Stimulated activated CD4-positive, alpha-beta T cell treated with anti-CD3 and anti-CD28 coated beads, Interleukin-2, amount 100 ng/mL, for 24 hours (primary cell): ENCODE measurements around the gene STK4.
"Not testable (repeated sequence)": the region's sequence is repeated elsewhere in the genome, so short reads cannot be mapped to it uniquely, and the experiment has no call there.

Experiments
- DNase-seq, 2 donors: peaks; one replicate each; pipeline ENCODE4 v3.0.0-alpha.2; 2020

The STK4 gene

DNA sequence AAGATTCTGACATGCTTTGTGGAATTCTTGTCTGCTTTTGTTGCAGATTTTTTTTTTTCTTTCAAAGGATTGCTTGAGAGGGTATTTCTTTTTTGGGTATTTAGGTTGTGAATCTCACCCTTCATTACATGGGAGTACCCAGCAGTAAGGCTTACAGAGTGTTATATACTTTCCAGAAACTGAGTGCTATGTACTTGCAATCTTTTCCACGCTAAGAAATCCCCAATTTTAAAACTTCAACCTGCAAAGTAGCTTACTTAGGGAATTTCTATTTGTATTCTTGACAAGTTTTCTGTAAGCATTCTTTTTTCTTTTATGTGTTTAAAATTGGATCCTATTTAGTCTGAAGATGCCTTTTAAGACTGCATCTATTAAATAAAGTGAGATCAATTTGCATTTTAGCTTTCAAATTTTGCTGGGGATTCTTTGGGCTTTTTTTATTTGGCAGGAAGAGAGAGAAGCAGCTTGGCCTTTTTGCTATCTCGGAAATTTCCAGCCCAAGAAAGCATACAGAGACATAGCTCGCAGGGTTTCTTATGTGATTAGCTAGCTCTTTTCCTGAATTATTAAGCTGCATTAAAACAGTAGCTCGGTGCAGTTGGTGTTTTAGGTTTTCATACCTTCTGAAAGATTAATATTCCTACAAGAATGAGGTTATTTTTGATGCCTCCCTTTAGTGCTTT, 92.0 kb downstream of the STK4 start:
- DNase-seq, result no peak

DNA sequence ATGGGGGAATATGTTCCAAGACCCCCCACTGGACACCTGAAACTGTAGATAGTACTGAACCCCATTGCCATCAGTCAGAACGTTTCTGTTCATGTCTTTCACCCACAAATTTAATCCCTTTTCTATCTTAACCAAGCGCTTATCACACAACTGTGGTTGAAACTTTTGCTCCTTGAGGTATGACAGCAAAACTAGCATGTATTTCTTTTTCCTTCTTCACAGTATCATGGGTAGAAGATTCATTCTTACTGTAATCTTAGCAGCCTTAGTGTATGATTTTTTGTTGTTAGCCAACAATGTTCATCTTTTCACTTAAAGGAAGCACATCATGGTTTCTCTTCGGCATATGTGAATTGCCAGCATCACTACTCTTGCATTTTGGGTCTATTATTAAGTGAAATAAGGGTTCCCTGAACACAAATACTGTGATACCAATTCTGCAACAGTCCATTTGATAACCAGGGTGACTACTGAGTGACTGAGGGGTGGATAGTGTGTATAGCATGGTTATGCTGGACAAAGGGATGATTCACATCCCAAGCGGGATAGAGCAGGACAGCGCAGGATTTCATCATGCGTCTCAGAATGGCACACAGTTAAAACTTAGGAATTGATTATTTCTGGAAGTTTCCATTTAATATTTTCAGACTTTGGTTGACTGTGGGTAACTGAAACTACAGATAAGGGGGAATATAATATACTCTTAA, 92.9 kb downstream of the STK4 start:
- DNase-seq, result no peak

- no peak for DNase-seq
Measured at GRCh38 chr20:45060294-45060693, 94.0 kb downstream of the STK4 start.

GRCh38 chr20:45061244-45061643, 94.9 kb downstream of the STK4 start:
- no peak for DNase-seq

GRCh38 chr20:45063107-45063506, 96.8 kb downstream of the STK4 start:
- DNase-seq, result not testable (repeated sequence)

DNA sequence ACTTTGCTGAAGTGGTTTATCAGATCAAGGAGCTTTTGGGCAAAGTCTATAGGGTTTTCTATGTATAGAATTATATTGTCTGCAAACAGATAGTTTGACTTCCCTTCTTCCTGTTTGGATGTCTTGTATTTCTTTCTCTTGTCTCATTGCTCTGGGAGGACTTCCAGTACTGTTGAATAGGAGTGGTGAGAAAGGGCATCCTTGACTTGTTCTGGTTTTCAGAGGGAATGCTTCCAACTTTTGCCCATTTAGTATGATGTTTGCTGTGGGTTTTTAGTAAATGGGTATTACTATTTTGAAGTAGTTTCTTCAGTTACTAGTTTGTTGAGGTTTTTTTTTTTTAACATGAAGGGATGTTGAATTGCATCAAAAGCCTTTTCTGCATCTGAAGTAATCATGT, 98.5 kb downstream of the STK4 start:
- no peak for DNase-seq

GRCh38 chr20:45066372-45066771, 100.1 kb downstream of the STK4 start:
- DNase-seq, result no peak

- DNase-seq, result no peak
Measured at GRCh38 chr20:45067087-45067486, 100.8 kb downstream of the STK4 start.

DNA sequence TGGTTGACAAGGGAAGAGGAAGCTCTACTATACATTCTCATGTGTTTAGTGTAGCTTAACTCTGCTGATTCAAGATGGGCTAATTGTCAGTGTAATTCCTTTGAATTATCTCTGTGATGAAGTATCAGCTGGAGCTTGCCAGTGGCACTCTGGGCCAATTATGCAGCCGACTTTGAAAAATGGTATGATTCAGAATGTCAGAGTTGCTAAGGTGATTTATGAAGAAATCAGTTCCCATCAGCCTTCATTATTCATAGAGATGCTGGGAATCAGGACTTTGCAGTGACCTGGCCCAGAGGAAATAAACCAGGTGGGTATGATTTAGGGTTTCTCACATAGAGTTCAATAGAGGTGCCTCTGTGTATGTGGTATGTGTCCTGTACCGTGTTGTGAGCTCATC, 101.2 kb downstream of the STK4 start:
- DNase-seq, result no peak

DNA sequence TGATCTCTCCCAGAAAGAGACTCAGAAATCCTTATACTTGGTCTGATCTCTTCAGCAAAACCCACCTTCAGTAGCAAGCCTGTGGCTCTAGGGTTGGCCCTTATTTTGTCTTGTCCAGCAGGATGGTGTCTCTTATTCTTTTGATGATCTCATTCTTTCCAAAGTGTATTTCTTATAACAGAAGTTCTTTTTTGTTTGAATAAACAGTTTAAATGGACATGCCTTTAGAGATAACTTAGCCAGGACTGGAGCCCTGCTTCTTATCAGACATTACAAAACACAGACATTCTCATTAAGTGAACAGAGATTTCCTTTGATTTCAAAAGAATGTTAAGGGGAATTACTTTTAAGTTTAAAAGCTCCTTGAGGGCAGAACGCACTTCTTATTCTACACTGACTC, 102.9 kb downstream of the STK4 start:
- DNase-seq, result no peak

- DNase-seq, result no peak
Measured at GRCh38 chr20:45070932-45071632, 104.8 kb downstream of the STK4 start.

DNA sequence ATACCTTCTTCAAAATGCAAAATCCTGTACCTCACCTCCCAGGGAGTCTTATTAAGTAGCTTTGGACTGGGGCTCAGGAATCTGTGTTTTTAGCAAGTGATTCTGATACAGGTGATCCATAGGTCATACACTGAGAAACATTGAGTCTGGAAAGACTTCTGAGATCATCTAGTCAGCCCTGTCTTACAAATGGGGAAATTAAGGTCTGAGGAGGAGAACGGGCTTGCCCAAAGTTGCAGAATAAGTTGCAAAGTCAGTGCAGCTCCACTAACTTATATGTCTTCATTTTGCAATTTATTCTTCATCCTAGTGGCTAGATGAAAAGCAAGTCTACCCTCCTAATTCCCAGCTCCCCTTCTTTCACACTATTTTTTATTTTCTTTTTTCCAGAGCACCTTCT, 105.8 kb downstream of the STK4 start:
- no peak for DNase-seq

DNA sequence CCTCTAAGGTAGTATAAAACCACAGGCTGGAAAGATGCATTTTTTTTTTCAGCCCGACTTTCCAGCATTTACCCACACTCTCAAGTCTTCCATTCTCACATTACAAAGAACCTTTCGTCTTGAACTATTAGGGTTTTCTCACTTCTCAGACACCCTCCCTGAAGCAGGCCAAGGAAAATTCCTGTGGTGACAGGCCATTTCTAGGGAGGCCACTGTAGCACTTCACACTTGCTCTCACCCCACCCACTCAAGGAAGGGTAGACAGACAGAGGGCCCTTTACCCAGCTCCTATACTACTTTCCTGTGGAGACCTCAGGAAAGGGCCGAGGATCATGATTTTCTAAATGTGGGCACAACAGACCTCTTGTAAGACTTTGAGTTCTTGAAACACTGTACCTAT, 106.9 kb downstream of the STK4 start:
- no peak for DNase-seq

DNA sequence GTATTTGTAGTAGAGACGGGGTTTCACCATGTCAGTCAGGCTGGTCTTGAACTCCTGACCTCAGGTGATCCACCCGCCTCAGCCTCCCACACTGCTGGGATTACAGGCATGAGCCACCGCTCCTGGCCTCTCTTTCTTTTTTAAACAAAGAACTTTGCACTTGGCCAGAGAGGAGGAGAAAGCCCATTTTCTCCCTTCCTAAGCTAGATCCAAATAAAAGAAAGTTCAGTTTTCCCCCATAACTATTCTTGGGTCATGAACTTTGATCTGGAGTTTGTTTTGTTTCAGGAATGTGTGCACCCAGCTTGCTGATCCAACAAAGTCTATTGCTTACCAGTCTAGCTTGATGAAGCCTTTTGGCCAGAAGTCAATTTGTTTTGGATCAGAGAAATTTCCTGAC, 111.2 kb downstream of the STK4 start:
- no peak for DNase-seq

DNA sequence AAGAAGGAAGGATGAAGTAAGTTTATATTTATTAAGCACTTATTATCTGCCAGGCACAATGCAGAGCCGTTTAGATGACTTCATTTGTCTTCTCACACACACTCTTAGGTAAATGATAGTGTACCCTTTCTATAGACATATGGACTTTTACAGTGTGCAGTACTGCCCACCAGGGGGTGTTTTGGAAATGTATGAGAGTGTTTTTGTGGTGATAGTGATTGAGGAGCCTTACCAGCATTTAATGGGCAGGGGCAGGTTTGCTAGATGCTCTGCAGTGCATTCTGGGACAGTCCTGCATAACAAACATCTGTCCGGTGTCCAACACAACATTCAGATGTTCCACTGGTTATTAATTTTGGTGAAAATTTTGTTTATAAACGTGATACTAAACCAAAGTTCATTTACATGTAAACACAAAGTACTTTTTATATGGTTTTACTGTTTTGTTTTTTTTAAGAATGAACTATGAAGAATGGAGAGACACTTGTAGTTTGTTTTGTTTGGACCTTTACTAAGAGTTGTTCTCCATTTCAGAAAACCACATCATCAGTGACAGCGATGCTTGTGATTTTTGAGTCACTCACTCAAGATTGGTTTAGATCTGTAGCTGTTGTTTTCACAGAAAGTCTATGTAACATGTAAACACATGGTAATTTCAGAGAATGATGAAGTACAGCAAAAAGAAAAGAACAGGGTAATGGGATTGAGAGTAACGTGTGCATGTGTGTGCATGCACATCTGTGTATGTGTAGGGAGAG, 114.7 kb downstream of the STK4 start:
- DNase-seq, result no peak

GRCh38 chr20:45082468-45082867, 116.2 kb downstream of the STK4 start:
- no peak for DNase-seq

- DNase-seq, result no peak
Measured at GRCh38 chr20:45083127-45083526, 116.8 kb downstream of the STK4 start.

DNA sequence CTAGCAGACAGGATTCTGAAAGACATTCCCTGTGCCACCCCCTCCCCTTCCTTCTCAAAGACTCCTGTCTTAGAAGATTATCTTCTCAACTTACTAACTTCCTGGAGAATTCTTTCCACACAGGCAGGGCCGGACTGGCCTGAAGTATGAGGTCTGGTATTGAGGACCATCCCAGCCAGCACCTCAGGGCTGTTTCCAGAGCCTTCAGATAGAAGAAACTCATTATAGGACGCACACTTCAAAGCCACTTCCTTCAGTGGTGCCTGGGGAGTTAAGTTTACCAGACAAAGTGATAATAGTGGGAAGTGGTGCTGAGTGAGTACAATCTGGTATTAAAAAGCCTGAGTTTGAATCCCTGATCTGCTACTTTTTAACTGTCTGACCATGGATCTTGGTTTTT, 119.0 kb downstream of the STK4 start:
- DNase-seq, result no peak

DNA sequence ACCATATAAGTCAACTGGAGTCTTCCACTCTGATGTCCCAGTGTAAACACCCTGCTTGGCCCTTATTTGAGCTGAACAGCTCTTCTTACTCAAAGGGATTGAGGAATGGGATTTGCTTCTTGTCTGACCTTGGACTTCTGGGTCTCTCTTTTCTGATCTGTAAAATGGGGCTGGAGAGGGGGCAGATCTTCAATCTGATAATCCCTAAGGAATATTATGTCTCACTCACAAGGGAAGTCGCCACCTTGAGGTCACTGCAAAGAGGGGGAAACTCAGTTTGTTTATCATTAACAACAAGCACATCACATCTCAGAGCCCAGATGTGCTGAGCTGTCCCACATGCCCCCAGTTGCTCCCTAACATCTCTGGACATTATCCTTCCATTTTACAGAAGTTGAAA, 119.6 kb downstream of the STK4 start:
- DNase-seq, result no peak

DNA sequence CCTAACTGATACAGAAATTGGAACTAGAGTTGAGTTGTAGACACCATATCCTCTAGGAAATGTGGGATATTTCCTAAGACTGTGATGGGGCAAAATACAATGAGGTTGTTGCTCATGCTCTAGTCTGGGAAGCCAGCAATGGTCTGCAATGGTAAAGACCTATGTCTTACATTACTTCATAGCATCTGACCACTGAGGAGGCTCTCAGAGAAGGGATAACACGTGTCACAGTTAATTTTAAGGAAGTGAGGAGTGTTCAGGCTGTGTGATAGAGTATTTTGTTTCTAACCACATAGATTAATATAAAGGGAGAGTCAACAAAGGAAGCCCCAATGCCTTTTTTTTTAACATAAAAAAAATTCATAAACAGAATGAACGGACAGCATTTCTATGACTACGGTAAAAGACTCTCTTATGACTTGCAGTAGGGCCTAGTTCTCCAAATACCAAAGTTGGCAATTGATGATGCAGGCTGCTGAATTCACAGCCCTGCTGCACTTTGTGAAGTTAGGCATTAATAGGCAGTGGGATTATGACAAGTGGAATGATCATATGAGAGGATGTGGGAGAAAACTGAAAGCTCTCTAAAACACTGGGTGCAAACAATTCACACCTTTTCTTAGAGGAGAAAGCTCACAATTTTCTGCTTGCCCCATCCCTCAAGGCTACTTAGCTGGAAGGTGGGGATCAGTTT, 120.9 kb downstream of the STK4 start:
- DNase-seq, result no peak

DNA sequence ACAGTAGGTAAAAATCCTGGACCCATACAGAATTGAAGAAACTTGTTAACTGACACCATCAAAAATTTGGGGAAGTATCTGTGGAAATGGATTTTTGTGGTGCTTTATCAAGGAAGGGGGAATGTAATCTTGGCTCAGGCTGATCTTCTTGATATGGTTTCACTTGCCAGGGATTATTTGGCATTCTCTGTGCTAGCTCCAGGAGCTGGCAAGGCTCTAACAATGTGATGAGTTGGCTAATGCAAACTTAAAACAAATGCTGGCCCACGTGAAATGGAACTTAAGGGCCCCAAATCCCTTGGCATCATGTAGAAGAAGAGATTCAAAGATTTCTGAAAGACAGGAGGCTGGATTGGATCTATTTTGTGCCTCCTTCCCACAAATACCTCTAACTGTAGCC, 121.5 kb downstream of the STK4 start:
- no peak for DNase-seq

DNA sequence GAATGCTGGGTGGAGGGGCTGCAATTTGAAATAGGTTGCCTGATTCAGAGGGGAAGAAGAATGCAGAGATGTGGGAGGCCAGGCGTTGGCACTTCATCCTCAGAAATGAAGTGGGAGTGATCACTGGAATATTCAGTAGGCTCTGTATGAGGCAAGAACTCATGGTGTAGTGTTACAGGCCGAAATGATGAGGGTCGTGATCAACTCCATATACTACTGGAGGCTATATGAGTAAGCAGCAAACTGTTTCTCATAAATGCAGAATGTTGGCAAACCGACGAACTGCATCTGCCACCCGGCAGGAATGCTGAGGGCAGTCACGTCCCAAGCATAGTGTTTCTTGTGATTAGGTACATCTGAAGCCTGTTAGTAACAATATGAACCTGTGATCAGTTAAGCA, 121.9 kb downstream of the STK4 start:
- no peak for DNase-seq

DNA sequence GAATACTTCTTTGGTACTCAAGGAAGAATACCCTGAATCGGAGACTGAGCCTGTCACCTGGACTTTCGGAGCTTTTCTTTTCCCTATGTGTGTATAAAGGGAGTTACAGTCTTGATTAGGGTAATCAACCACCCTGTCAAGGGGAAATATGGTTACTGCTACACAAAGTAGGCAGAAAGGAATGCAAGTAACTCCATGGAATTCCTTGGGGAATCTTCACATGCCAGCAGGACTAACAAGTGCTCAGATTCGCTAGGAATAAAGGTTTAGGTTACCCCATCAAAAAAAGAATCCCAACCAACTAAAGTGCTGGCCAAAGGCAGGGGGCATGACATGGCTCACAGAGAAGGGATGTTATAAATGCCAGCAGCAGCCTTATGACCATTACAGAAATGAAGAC, 124.2 kb downstream of the STK4 start:
- DNase-seq, result no peak
